ENCODE results near the gene FKBP14. TPM values are rescaled to one million over a fixed set of nuclear protein-coding genes. Genes with fewer than 3 reads are reported as not detected.

FKBP14 gene
- total and polyA plus RNA-seq, 9 of the 15 experiments (the other 6 are each of a cell fraction or from before 2014, with no cell fraction given) = 5.3 to 27.9 (median 14.3) TPM

DNA sequence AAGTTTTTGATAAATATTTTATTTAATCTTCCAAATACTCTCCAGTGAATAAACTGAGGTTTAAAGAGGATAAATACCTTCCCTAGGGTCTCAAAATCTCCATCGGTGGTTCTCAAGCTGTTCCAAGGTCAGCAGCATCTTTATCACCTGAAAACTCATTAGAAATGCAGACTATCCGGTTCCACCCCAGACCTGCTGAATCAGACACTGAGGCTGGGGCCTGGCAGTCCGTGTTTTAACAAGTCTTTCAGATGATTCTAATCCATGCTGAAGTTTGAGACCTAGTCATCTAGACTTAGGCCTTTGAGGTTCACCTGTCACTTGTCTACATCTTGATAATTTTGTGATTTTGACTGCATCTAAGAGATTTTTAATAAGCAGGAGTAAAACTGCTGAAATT, 39.2 kb upstream of the FKBP14 start (continued):
- TF ChIP-seq ZBED1 (IDR thresholded peaks at IDR 0.05) = no peak

DNA sequence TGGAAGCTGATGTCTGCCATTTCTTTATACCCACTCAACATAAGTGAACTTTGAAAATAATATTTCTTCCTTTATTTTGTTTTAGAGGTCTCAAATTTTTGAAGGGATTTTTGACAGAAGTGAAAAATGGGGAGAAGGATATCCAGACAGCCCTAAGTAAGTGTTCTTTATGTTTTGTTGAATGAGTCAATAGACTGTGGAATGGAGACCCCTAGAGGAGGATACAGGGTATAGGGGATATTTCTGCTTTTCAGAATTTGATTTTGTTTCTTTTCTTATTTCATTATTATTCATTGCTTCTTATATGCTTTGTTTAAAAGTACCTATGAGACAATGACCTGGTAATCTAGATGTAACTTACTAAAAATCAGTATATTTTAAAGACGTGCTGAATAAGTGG, 36.1 kb upstream of the FKBP14 start:
- in situ Hi-C loops (cut with MboI) = loop anchor here (10.0 kb wide), 1 partner anchor 428 kb away; no protein-coding TSS in a partner anchor
- no peak overlapping the region for H3K4me2 ChIP-seq (ENCODE audit: insufficient read depth, low read length)
- H4K20me1 ChIP-seq (replicated peaks; ENCODE audit: control insufficient read depth, insufficient read depth, low read length) = no peaks in the 10 kb centered on the region
- no TSS peak for BruUV-seq (replicated peaks)
- H3K9me3 ChIP-seq (replicated peaks; ENCODE audit: control insufficient read depth, insufficient read depth, low read depth, low read length) = no peaks in the 10 kb centered on the region
- peaks cover 16% of the 10 kb centered on the region; the same call in 1 of the 3 replicates for H3K36me3 ChIP-seq (ENCODE audit: control insufficient read depth, insufficient read depth, low read length)
- H3K79me2 ChIP-seq (ENCODE audit: control insufficient read depth, insufficient read depth, low read length) = no peaks in the 10 kb centered on the region
- H3K4me3 ChIP-seq = no peak overlapping the region
- ATAC-seq (peak; percentile 93), FAIRE-seq (peak; percentile 85), DNase-seq (ENCODE audit: extremely low read depth in 1 of 4, low spot score in 3 of 4) (peak; percentile 52 to 57 (median 56))
- H2AFZ ChIP-seq (ENCODE audit: low read depth, low read length) = no peak overlapping the region
- no peak overlapping the region for H3K27ac ChIP-seq (ENCODE audit: extremely low read depth, low read depth, low read length)
- ChIA-PET POLR2A (no interaction called here), CTCF (ENCODE audit: low intra/inter-chr PET ratio) (interaction anchor here (0.5 to 1.2 kb wide), 5 partner anchors 37 to 1138 kb away, joined by 3 to 4 read pairs (median 3); no protein-coding TSS in a partner anchor)
- intact Hi-C loops (cut with micrococcal nuclease) = loop anchor here (1.0 to 10.0 kb wide), 7 partner anchors 34 to 1138 kb away; partner anchors contain the start of gene PLEKHA8
- H3K4me1 ChIP-seq (replicated peaks in 1 of 2; ENCODE audit: control insufficient read depth in 2 of 2, insufficient read depth in 2 of 2, low read length in 2 of 2) = no peaks in the 10 kb centered on the region
- no peaks in the 10 kb centered on the region for H3K9me1 ChIP-seq (ENCODE audit: control insufficient read depth, insufficient read depth, low read length)
- H3K27me3 ChIP-seq (ENCODE audit: control insufficient read depth in 2 of 2, insufficient read depth in 2 of 2, low read length in 2 of 2) = no peaks in the 10 kb centered on the region
- no peak overlapping the region for H3K9ac ChIP-seq (ENCODE audit: insufficient read depth in 1 of 2, low read depth in 2 of 2, low read length in 2 of 2)
- WGBS (ENCODE audit: insufficient coverage, low coverage, missing lambda C conversion rate) = 15% methylated on average over 1 of the region's 1 CpG
- TF ChIP-seq EWSR1 (IDR thresholded peaks at IDR 0.05; ENCODE audit: borderline replicate concordance, low read depth, partially characterized antibody) = peak; percentile 74
- TF ChIP-seq SP2 (IDR thresholded peaks at IDR 0.05; ENCODE audit: extremely low read depth, low read depth, low read length, poor library complexity, severe bottlenecking) = no peak
- TF ChIP-seq, protein P1, sequence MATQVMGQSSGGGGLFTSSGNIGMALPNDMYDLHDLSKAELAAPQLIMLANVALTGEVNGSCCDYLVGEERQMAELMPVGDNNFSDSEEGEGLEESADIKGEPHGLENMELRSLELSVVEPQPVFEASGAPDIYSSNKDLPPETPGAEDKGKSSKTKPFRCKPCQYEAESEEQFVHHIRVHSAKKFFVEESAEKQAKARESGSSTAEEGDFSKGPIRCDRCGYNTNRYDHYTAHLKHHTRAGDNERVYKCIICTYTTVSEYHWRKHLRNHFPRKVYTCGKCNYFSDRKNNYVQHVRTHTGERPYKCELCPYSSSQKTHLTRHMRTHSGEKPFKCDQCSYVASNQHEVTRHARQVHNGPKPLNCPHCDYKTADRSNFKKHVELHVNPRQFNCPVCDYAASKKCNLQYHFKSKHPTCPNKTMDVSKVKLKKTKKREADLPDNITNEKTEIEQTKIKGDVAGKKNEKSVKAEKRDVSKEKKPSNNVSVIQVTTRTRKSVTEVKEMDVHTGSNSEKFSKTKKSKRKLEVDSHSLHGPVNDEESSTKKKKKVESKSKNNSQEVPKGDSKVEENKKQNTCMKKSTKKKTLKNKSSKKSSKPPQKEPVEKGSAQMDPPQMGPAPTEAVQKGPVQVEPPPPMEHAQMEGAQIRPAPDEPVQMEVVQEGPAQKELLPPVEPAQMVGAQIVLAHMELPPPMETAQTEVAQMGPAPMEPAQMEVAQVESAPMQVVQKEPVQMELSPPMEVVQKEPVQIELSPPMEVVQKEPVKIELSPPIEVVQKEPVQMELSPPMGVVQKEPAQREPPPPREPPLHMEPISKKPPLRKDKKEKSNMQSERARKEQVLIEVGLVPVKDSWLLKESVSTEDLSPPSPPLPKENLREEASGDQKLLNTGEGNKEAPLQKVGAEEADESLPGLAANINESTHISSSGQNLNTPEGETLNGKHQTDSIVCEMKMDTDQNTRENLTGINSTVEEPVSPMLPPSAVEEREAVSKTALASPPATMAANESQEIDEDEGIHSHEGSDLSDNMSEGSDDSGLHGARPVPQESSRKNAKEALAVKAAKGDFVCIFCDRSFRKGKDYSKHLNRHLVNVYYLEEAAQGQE (IDR thresholded peaks at IDR 0.05; ENCODE audit: borderline replicate concordance) = peak; percentile 34; the same call in 1 of the 2 replicates
- TF ChIP-seq, protein P1 (CRISPR knock-in tag; IDR thresholded peaks at IDR 0.05; ENCODE audit: low read depth) = no peak
- no peak for TF ChIP-seq PHB2 (IDR thresholded peaks at IDR 0.05; ENCODE audit: low read depth)
- TF ChIP-seq, protein P2, sequence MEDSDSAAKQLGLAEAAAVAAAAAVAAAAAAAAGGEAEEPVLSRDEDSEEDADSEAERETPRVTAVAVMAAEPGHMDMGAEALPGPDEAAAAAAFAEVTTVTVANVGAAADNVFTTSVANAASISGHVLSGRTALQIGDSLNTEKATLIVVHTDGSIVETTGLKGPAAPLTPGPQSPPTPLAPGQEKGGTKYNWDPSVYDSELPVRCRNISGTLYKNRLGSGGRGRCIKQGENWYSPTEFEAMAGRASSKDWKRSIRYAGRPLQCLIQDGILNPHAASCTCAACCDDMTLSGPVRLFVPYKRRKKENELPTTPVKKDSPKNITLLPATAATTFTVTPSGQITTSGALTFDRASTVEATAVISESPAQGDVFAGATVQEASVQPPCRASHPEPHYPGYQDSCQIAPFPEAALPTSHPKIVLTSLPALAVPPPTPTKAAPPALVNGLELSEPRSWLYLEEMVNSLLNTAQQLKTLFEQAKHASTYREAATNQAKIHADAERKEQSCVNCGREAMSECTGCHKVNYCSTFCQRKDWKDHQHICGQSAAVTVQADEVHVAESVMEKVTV (CRISPR knock-in tag; IDR thresholded peaks at IDR 0.05) = peak; percentile 38; the same call in 1 of the 2 replicates
- TF ChIP-seq, protein P3, sequence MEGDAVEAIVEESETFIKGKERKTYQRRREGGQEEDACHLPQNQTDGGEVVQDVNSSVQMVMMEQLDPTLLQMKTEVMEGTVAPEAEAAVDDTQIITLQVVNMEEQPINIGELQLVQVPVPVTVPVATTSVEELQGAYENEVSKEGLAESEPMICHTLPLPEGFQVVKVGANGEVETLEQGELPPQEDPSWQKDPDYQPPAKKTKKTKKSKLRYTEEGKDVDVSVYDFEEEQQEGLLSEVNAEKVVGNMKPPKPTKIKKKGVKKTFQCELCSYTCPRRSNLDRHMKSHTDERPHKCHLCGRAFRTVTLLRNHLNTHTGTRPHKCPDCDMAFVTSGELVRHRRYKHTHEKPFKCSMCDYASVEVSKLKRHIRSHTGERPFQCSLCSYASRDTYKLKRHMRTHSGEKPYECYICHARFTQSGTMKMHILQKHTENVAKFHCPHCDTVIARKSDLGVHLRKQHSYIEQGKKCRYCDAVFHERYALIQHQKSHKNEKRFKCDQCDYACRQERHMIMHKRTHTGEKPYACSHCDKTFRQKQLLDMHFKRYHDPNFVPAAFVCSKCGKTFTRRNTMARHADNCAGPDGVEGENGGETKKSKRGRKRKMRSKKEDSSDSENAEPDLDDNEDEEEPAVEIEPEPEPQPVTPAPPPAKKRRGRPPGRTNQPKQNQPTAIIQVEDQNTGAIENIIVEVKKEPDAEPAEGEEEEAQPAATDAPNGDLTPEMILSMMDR (IDR thresholded peaks at IDR 0.05 in 2 of 3, conservative IDR thresholded peaks at IDR 0.05 in 1 of 3; ENCODE audit: insufficient read depth in 2 of 3, low read depth in 1 of 3, low read length in 3 of 3) = peak; percentile 44 to 85 (median 52); a peak in 4 of 6 replicates
